A673 (cell line): ENCODE measurements around the gene KIF26B. TPM values are rescaled to one million over a fixed set of nuclear protein-coding genes. Genes with fewer than 3 reads are reported as not detected.

ENCODE experiments used
- BruUV-seq: library from RNA; stranded (reverse); fragments of 400-500 nt; replicated peaks from 2 replicates; lab custom pipeline; 2021; lab: Mats Ljungman, UMichigan
- CTCF ChIA-PET: fragments of 300-600 bp; sonication (Branson Sonifier 250); formaldehyde crosslinking; loops from one replicate; lab custom pipeline; 2022; ENCODE audit warnings: antibody characterized with exemption; lab: Charles Lee
- POLR2A ChIA-PET: fragments of 300-600 bp; sonication (Branson Sonifier 250); formaldehyde crosslinking; loops from one replicate; lab custom pipeline; 2022; ENCODE audit warnings: antibody characterized with exemption; ENCODE audit not compliant: low non-redundant PET; lab: Charles Lee
- DNase-seq: peaks from one replicate; pipeline ENCODE4 v3.0.0-alpha.2; 2015; ENCODE audit warnings: low spot score
- H3K27ac ChIP-seq: fragments of 200-600 bp; sonication (generic); 2 replicates; pipeline ENCODE4 v1.5.1; 2016; ENCODE audit warnings: mixed run types, low read depth, mild to moderate bottlenecking, mixed read lengths, antibody characterized with exemption, low read length; ENCODE audit not compliant: poor library complexity, severe bottlenecking
- H3K27me3 ChIP-seq: fragments of 200-600 bp; sonication (generic); replicated peaks from 2 replicates; pipeline ENCODE4 v1.6.1; 2017; ENCODE audit warnings: mixed run types, low read depth, mild to moderate bottlenecking, mixed read lengths, antibody characterized with exemption, low read length; ENCODE audit not compliant: insufficient read depth, poor library complexity
- H3K36me3 ChIP-seq: fragments of 200-600 bp; sonication (generic); 2 replicates; pipeline ENCODE4 v1.6.1; 2016; ENCODE audit warnings: mixed run types, mild to moderate bottlenecking, mixed read lengths, antibody characterized with exemption, low read length; ENCODE audit not compliant: insufficient read depth, poor library complexity, severe bottlenecking
- H3K4me1 ChIP-seq: fragments of 200-600 bp; sonication (generic); 2 replicates; pipeline ENCODE4 v1.6.1; 2017; ENCODE audit warnings: mixed run types, mild to moderate bottlenecking, mixed read lengths, antibody characterized with exemption, low read length; ENCODE audit not compliant: insufficient read depth, poor library complexity, severe bottlenecking
- H3K4me3 ChIP-seq: fragments of 200-600 bp; sonication (generic); 2 replicates; pipeline ENCODE4 v1.5.1; 2016; ENCODE audit warnings: low read depth, mixed run types, mild to moderate bottlenecking, mixed read lengths, low read length; ENCODE audit not compliant: poor library complexity, severe bottlenecking
- H3K9me3 ChIP-seq: fragments of 200-600 bp; sonication (generic); 2 replicates; pipeline ENCODE4 v1.6.1; 2016; ENCODE audit warnings: mixed run types, low read depth, mild to moderate bottlenecking, mixed read lengths, antibody characterized with exemption, low read length; ENCODE audit not compliant: poor library complexity, severe bottlenecking
- CTCF ChIP-seq: fragments of 300-800, 200-600 bp; sonication (generic); conservative IDR thresholded peaks from 2 replicates; pipeline ENCODE4 v1.5.1; 2017; ENCODE audit warnings: low read depth, mild to moderate bottlenecking, antibody characterized with exemption, low read length, moderate library complexity, mixed read lengths
- EZH2 ChIP-seq: fragments of 200-600 bp; sonication (generic); IDR thresholded peaks from 2 replicates; pipeline ENCODE4 v1.6.1; 2017; ENCODE audit warnings: borderline replicate concordance, low read depth, mild to moderate bottlenecking, mixed read lengths, antibody characterized with exemption, low read length; ENCODE audit not compliant: poor library complexity, severe bottlenecking
- intact Hi-C: fragments of 100-400 bp; cut with micrococcal nuclease; formaldehyde crosslinking; loops from one replicate; pipeline ENCODE4 v1.10.0; 2022; ENCODE audit not compliant: unreplicated experiment
- total RNA-seq: library from RNA; stranded (reverse); gene quantifications from 2 replicates; pipeline ENCODE4 v1.2.3, GENCODE V29; 2021

The KIF26B gene
- total RNA-seq, 1 experiment from 2014 or later = not detected

GRCh38 chr1:245604979-245605378 is 450.2 kb downstream of the KIF26B start:
- Histone ChIP-seq H3K9me3 (no peaks in the 10 kb centered on the region), H3K27ac (no peak overlapping the region), H3K4me1 (no peaks in the 10 kb centered on the region), H3K36me3 (no peaks in the 10 kb centered on the region), H3K27me3 (peaks cover 32% of the 10 kb centered on the region), H3K4me3 (no peak overlapping the region)
- no peak for TF ChIP-seq CTCF
- no peak for TF ChIP-seq EZH2
- POLR2A ChIA-PET = no interaction called here
- DNase-seq = no peak
- BruUV-seq = no TSS peak
- intact Hi-C loops = no loop called here
- CTCF ChIA-PET = no interaction called here

- H3K9me3 ChIP-seq = no peaks in the 10 kb centered on the region
- no peak overlapping the region for H3K4me3 ChIP-seq
- no peak for TF ChIP-seq EZH2
- TF ChIP-seq CTCF = no peak
- CTCF ChIA-PET = no interaction called here
- intact Hi-C loops = no loop called here
- H3K27me3 ChIP-seq = peaks cover 39% of the 10 kb centered on the region
- no peak overlapping the region for H3K27ac ChIP-seq
- POLR2A ChIA-PET = no interaction called here
- no peaks in the 10 kb centered on the region for H3K4me1 ChIP-seq
- BruUV-seq = no TSS peak
- no peaks in the 10 kb centered on the region for H3K36me3 ChIP-seq
- DNase-seq = peak; percentile 11
Observed at GRCh38 chr1:245605480-245606156, 450.8 kb downstream of the KIF26B start.

- intact Hi-C loops = no loop called here
- TF ChIP-seq EZH2 = no peak
- no peak for TF ChIP-seq CTCF
- Histone ChIP-seq H3K27me3 (peaks cover 45% of the 10 kb centered on the region), H3K4me3 (no peak overlapping the region), H3K27ac (no peak overlapping the region), H3K4me1 (no peaks in the 10 kb centered on the region), H3K36me3 (no peaks in the 10 kb centered on the region), H3K9me3 (no peaks in the 10 kb centered on the region)
- BruUV-seq = no TSS peak
- CTCF ChIA-PET = no interaction called here
- no peak for DNase-seq
- POLR2A ChIA-PET = no interaction called here
Observed at GRCh38 chr1:245606157-245606725, 451.5 kb downstream of the KIF26B start.
